Heart left ventricle (tissue), 16 donors: ENCODE data around the gene REPIN1. TPM values are rescaled to one million over a fixed set of nuclear protein-coding genes. Genes with fewer than 3 reads are reported as not detected.

Experiments used
- ATAC-seq, 4 donors: fragments of 200-7000 bp; cut with Tn5 transposase; one replicate each; pipeline ENCODE4 v1.9.1; 2020 to 2022; ENCODE audit warnings: moderate library complexity in 4 of 4, mild to moderate bottlenecking in 3 of 4, moderate number of reproducible peaks in 1 of 4
- DNase-seq, 5 donors: peaks; one replicate each; pipeline ENCODE4 v3.0.0-alpha.2; 2020
- H3K27ac ChIP-seq, 12 donors: fragments of 200-600 bp; sonication (generic) in 4 of 12; one replicate each; pipeline versions ENCODE4 v1.5.0 to v1.8.0; 2016 to 2022; ENCODE audit warnings: mild to moderate bottlenecking in 2 of 12
- H3K27me3 ChIP-seq, 9 donors: fragments of 200-600 bp; sonication (generic) in 2 of 9; one replicate each; pipeline versions ENCODE4 v1.5.1 to v1.8.0; 2016 to 2022; ENCODE audit warnings: mild to moderate bottlenecking in 3 of 9
- H3K36me3 ChIP-seq, 9 donors: fragments of 200-600 bp; sonication (generic) in 2 of 9; one replicate each; pipeline versions ENCODE4 v1.5.0 to v1.8.0; 2018 to 2022; ENCODE audit warnings: mild to moderate bottlenecking in 2 of 9
- H3K4me1 ChIP-seq, 12 donors: fragments of 200-600 bp; sonication (generic) in 4 of 12; one replicate each; pipeline versions ENCODE4 v1.5.0 to v1.8.0; 2016 to 2022; ENCODE audit warnings: mild to moderate bottlenecking in 3 of 12
- H3K4me3 ChIP-seq, 12 donors: fragments of 200-600 bp; sonication (generic) in 4 of 12; one replicate each; pipeline versions ENCODE4 v1.5.0 to v1.8.0; 2017 to 2022; ENCODE audit warnings: mild to moderate bottlenecking in 9 of 12, moderate library complexity in 4 of 12
- H3K9me3 ChIP-seq, 12 donors: fragments of 200-600 bp; sonication (generic) in 4 of 12; one replicate each; pipeline versions ENCODE4 v1.5.0 to v1.8.0; 2016 to 2022; ENCODE audit warnings: mild to moderate bottlenecking in 1 of 12
- POLR2A ChIP-seq, 2 donors: fragments of 450-650 bp; IDR thresholded peaks; one replicate each; pipeline ENCODE4 v1.6.1; 2017; ENCODE audit warnings: antibody characterized with exemption in 2 of 2, mild to moderate bottlenecking in 2 of 2, moderate library complexity in 2 of 2
- WGBS, 4 donors: extraction: QIAGEN DNeasy Blood & Tissue Kit in 2 of 4; methylation state at CpG; one replicate each; pipeline versions ENCODE4 v1.1.5 to v1.1.7; 2013 to 2018; 5-methylcytosine and 5-hydroxymethylcytosine counted together
- intact Hi-C, 10 donors: fragments of 100-400 bp; cut with DNase I; formaldehyde crosslinking; loops; one replicate each; pipeline versions ENCODE4 v1.11.1 to v1.14.2; 2022
- polyA plus RNA-seq, 2 donors: library from polyadenylated mRNA; stranded (reverse); fragments of 200-250 nt; gene quantifications; one replicate each; pipeline ENCODE4 v1.2.3, GENCODE V29; 2013
- total RNA-seq, 9 donors: library from RNA; depleted of rRNA in 2 of 9; stranded (reverse); fragments of >200 nt in 2 of 9; fragmentation: NEBNext Ultra II Directional in 3 of 9; extraction: Animal tissue kit (Norgen Biotek cat#: 25700) in 3 of 9; gene quantifications; one replicate each; pipeline versions ENCODE4 v1.1.0 to v1.2.4, GENCODE V29; 2016 to 2023
- TF ChIP-seq, protein P1 (sequence below), 12 donors: fragments of 200-600 bp; sonication (generic) in 4 of 12; IDR thresholded peaks; one replicate each; pipeline versions ENCODE4 v1.5.0 to v1.8.0; 2018 to 2022; ENCODE audit warnings: antibody characterized with exemption in 12 of 12, mild to moderate bottlenecking in 5 of 12
- donor health status: ischemic (EF 13 %, LVEDD 7.1; RV severe dilation, severe dysfunction).
- donor health status: healthy with polysubstance abuse.
- donor health status: DM: no; HTN: yes; CAD: no.
- donor health status: DM: no; HTN: no; CAD: no.
- donor health status: ischemic (EF 25% LVEDD 6.9; RV normal size, moderate dysfunction).
- donor health status: ischemic (EF 25% LVEDD 5.7; RV mildly dilated, moderate dysfunction).
- donor health status: healthy.
- donor health status: DM: yes; HTN: yes; CAD: no.
- donor health status: ischemic (EF 35%, LVEDD 5.7; RV mildly dilated, moderate dysfunction).
- donor health status: nonischemic (EF 11% LVEDD 7.7; RV severe dilation, severe dysfunction).
- donor health status: DM: yes; HTN: yes; CAD: no.
- donor health status: PGD.
- donor health status: ischemic (EF 29% LVEDD 5.4; RV normal size, mild dysfunction).
- donor health status: nonischemic (EF 23%, LVEDD 6.1; RV moderate dilation, normal function).

Gene REPIN1
- total and polyA plus RNA-seq, 11 donors, result 49.8 to 141 (median 98.4) TPM

GRCh38 chr7:150415161-150416153 is 46.8 kb downstream of the REPIN1 start:
- DNase-seq (peak in 1 of 5 donors; percentile 12), ATAC-seq (no peak)

DNA sequence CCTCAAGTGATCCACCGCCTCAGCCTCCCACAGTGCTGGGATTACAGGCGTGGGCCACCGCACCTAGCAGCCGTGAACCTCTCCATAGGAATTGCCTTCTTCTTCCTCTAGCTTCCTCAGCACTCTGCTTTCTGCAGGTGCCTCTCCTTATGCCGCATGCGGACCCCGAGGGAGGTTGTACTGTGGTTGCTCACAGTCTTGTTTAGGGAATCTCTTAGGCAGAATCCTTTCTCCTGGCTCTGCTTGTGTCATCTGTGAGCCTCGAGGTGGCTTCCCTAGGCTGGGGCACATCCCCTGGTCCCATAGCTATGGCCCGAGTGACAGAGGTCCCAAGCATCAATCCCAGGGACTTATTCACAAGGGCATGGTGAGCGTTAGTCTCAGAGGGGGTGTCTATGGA is 48.6 kb downstream of the REPIN1 start:
- H3K9me3 ChIP-seq, result no peaks in the 10 kb centered on the region
- no peak overlapping the region for H3K4me3 ChIP-seq
- DNase-seq (peak in 1 of 5 donors; percentile 7), ATAC-seq (no peak)
- no peaks in the 10 kb centered on the region for H3K36me3 ChIP-seq
- WGBS, 4 donors, result 93 to 96% (median 95%) methylated on average over 9 to 10 of the region's 10 CpGs
- intact Hi-C loops, result loop anchor here in 1 of 10 donors (10.0 kb wide), 1 partner anchor 132 kb away; no protein-coding TSS in a partner anchor
- peaks cover 0 to 6% (median 0%) of the 10 kb centered on the region in 12 donors for H3K4me1 ChIP-seq
- H3K27me3 ChIP-seq, result no peaks in the 10 kb centered on the region
- TF ChIP-seq POLR2A (IDR thresholded peaks at IDR 0.05), result no peak
- TF ChIP-seq, protein P1, sequence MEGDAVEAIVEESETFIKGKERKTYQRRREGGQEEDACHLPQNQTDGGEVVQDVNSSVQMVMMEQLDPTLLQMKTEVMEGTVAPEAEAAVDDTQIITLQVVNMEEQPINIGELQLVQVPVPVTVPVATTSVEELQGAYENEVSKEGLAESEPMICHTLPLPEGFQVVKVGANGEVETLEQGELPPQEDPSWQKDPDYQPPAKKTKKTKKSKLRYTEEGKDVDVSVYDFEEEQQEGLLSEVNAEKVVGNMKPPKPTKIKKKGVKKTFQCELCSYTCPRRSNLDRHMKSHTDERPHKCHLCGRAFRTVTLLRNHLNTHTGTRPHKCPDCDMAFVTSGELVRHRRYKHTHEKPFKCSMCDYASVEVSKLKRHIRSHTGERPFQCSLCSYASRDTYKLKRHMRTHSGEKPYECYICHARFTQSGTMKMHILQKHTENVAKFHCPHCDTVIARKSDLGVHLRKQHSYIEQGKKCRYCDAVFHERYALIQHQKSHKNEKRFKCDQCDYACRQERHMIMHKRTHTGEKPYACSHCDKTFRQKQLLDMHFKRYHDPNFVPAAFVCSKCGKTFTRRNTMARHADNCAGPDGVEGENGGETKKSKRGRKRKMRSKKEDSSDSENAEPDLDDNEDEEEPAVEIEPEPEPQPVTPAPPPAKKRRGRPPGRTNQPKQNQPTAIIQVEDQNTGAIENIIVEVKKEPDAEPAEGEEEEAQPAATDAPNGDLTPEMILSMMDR (IDR thresholded peaks at IDR 0.05), result no peak
- no peak overlapping the region for H3K27ac ChIP-seq

More at GRCh38 chr7:150415161-150416153, 46.8 kb downstream of the REPIN1 start:
- WGBS, 4 donors, result 80 to 93% (median 89%) methylated on average over 18 to 19 of the region's 19 CpGs
- H3K4me3 ChIP-seq, result no peak overlapping the region
- H3K9me3 ChIP-seq, result no peaks in the 10 kb centered on the region
- H3K27me3 ChIP-seq, result no peaks in the 10 kb centered on the region
- peaks cover 0 to 6% (median 0%) of the 10 kb centered on the region in 9 donors for H3K36me3 ChIP-seq
- H3K27ac ChIP-seq, result no peak overlapping the region
- TF ChIP-seq, protein P1 (IDR thresholded peaks at IDR 0.05), result no peak
- no peak for TF ChIP-seq POLR2A (IDR thresholded peaks at IDR 0.05)
- intact Hi-C loops, result loop anchor here in 1 of 10 donors (10.0 kb wide), 1 partner anchor 131 kb away; no protein-coding TSS in a partner anchor
- H3K4me1 ChIP-seq, result no peaks in the 10 kb centered on the region

- no peaks in the 10 kb centered on the region for H3K36me3 ChIP-seq
- no peaks in the 10 kb centered on the region for H3K9me3 ChIP-seq
- no peak overlapping the region for H3K4me3 ChIP-seq
- ATAC-seq, result no peak
- DNase-seq, result peak in 1 of 5 donors; percentile 4
- intact Hi-C loops, result loop anchor here in 1 of 10 donors (10.0 kb wide), 1 partner anchor 133 kb away; no protein-coding TSS in a partner anchor
- 92 to 98% (median 95%) methylated on average over 6 of the region's 6 CpGs for WGBS, 4 donors
- peaks cover 0 to 6% (median 0%) of the 10 kb centered on the region in 12 donors for H3K4me1 ChIP-seq
- no peak for TF ChIP-seq POLR2A (IDR thresholded peaks at IDR 0.05)
- TF ChIP-seq, protein P1 (IDR thresholded peaks at IDR 0.05), result no peak
- H3K27ac ChIP-seq, result no peak overlapping the region
- H3K27me3 ChIP-seq, result no peaks in the 10 kb centered on the region
These were observed 49.2 kb downstream of the REPIN1 start for GRCh38 chr7:150417863-150418262.

- WGBS, 4 donors, result 73 to 83% (median 79%) methylated on average over 2 of the region's 2 CpGs
- no peaks in the 10 kb centered on the region for H3K27me3 ChIP-seq
- H3K27ac ChIP-seq, result no peak overlapping the region
- H3K36me3 ChIP-seq, result no peaks in the 10 kb centered on the region
- TF ChIP-seq POLR2A (IDR thresholded peaks at IDR 0.05), result no peak
- TF ChIP-seq, protein P1 (IDR thresholded peaks at IDR 0.05), result no peak
- no peaks in the 10 kb centered on the region for H3K9me3 ChIP-seq
- intact Hi-C loops, result loop anchor here in 9 of 10 donors (2.0 to 5.0 kb wide), 3 partner anchors 63 to 133 kb away; no protein-coding TSS in a partner anchor
- H3K4me1 ChIP-seq, result peaks cover 0 to 6% (median 0%) of the 10 kb centered on the region in 12 donors
- DNase-seq (peak in 1 of 5 donors; percentile 6), ATAC-seq (no peak)
- H3K4me3 ChIP-seq, result no peak overlapping the region
These were observed 51.6 kb downstream of the REPIN1 start for GRCh38 chr7:150420242-150420641.
